K562 (cell line): ENCODE measurements around the gene DHX40. TPM values are rescaled to one million over a fixed set of nuclear protein-coding genes. Genes with fewer than 3 reads are reported as not detected.
A peak's percentile ranks its signal among the peaks of the same experiment; 100 is the strongest.

Experiments used
- CREBBP ChIP-seq: IDR thresholded peaks from one replicate; pipeline ENCODE4 v1.6.1; 2012; ENCODE audit warnings: low read depth, mild to moderate bottlenecking, control low read depth, inconsistent platforms, low read length
- EP300 ChIP-seq: IDR thresholded peaks from 2 replicates; pipeline ENCODE4 v1.6.1; 2012; ENCODE audit warnings: low read length, improper control_type of control experiment
- FOXA3 ChIP-seq, 2 experiments: fragments of 450-650 bp in 1 of 2; sonication (generic) in 1 of 2; formaldehyde crosslinking; IDR thresholded peaks in 1 of 2; conservative IDR thresholded peaks in 1 of 2; 2 replicates each; pipeline versions ENCODE4 v1.4.0 to v1.8.0; 2020 to 2022; ENCODE audit warnings: mild to moderate bottlenecking in 2 of 2, missing genetic modification reagents in 1 of 2
- GATAD2B ChIP-seq: fragments of 450-650 bp; IDR thresholded peaks from 2 replicates; pipeline ENCODE4 v1.6.1; 2017; ENCODE audit warnings: mild to moderate bottlenecking, borderline replicate concordance
- HLTF ChIP-seq: fragments of 450-650 bp; IDR thresholded peaks from 2 replicates; pipeline ENCODE4 v1.6.1; 2016
- HNRNPK ChIP-seq: fragments of 200-400 bp; formaldehyde crosslinking; IDR thresholded peaks from one replicate; pipeline ENCODE4 v1.6.1; 2018; ENCODE audit warnings: mild to moderate bottlenecking, low read depth, low read length; ENCODE audit not compliant: poor library complexity, severe bottlenecking
- MAFF ChIP-seq: IDR thresholded peaks from 2 replicates; pipeline ENCODE4 v1.6.1; 2012; ENCODE audit warnings: low read length, improper control_type of control experiment
- MAFG ChIP-seq: fragments of 450-650 bp; conservative IDR thresholded peaks from 2 replicates; pipeline ENCODE4 v1.6.1; 2016; ENCODE audit warnings: missing genetic modification characterization, missing compliant biosample characterization
- NCOR1 ChIP-seq: fragments of 450-650 bp; IDR thresholded peaks from 2 replicates; pipeline ENCODE4 v1.6.1; 2016; ENCODE audit warnings: mild to moderate bottlenecking, moderate library complexity
- PHB ChIP-seq: fragments of 250-450 bp; sonication (Bioruptor Pico); IDR thresholded peaks from 2 replicates; pipeline ENCODE4 v1.5.0; 2021
- PTBP1 ChIP-seq: fragments of 200-400 bp; formaldehyde crosslinking; IDR thresholded peaks from 2 replicates; pipeline ENCODE4 v1.6.1; 2017; ENCODE audit warnings: low read depth, low read length
- RB1 ChIP-seq: fragments of 450-650 bp; IDR thresholded peaks from 2 replicates; pipeline ENCODE4 v1.6.1; 2017; ENCODE audit warnings: low read depth, mild to moderate bottlenecking
- RBM39 ChIP-seq: fragments of 200-400 bp; formaldehyde crosslinking; optimal IDR thresholded peaks from 2 replicates; pipeline ENCODE3; 2018; ENCODE audit warnings: low read depth, low read length
- SAFB2 ChIP-seq: fragments of 200-400 bp; formaldehyde crosslinking; IDR thresholded peaks from 2 replicates; pipeline ENCODE4 v1.6.1; 2018; ENCODE audit warnings: borderline replicate concordance, low read length, low read depth, moderate library complexity; ENCODE audit not compliant: severe bottlenecking
- SIRT6 ChIP-seq: IDR thresholded peaks from one replicate; pipeline ENCODE4 v1.6.1; 2012; ENCODE audit warnings: low read depth, mild to moderate bottlenecking, control low read depth, inconsistent platforms, low read length, moderate library complexity
- SREBF2 ChIP-seq: sonication (generic); formaldehyde crosslinking; IDR thresholded peaks from 2 replicates; pipeline ENCODE4 v1.4.0; 2020; ENCODE audit warnings: mild to moderate bottlenecking, missing genetic modification reagents
- SRF ChIP-seq, 2 experiments: fragments of 250-450, 450-650 bp in 1 of 2; sonication (Bioruptor Pico) in 1 of 2; sonication (generic) in 1 of 2; formaldehyde crosslinking; IDR thresholded peaks; 2 replicates each; pipeline versions ENCODE4 v1.5.0 to v1.5.1; 2020 to 2022; ENCODE audit warnings: mild to moderate bottlenecking in 1 of 2, missing genetic modification reagents in 1 of 2
- TAF15 ChIP-seq: fragments of 200-400 bp; formaldehyde crosslinking; IDR thresholded peaks from 2 replicates; pipeline ENCODE4 v1.6.1; 2017; ENCODE audit warnings: mild to moderate bottlenecking, low read depth, low read length, moderate library complexity
- TEAD2 ChIP-seq: fragments of 450-650 bp; IDR thresholded peaks from 2 replicates; pipeline ENCODE4 v1.6.1; 2016; ENCODE audit warnings: missing genetic modification characterization, control low read depth, missing compliant biosample characterization
- TGIF2 ChIP-seq: sonication (generic); formaldehyde crosslinking; IDR thresholded peaks from 2 replicates; pipeline ENCODE4 v1.8.1; 2022; ENCODE audit warnings: mild to moderate bottlenecking, missing genetic modification reagents, moderate library complexity
- TRIM24 ChIP-seq, 2 experiments: fragments of 450-650 bp; IDR thresholded peaks; 2 replicates each; pipeline ENCODE4 v1.6.1; 2016
- ZNF76 ChIP-seq: fragments of 250-450 bp; sonication (Bioruptor Pico); IDR thresholded peaks from 2 replicates; pipeline ENCODE4 v1.4.0; 2020; ENCODE audit warnings: mild to moderate bottlenecking, moderate library complexity, borderline replicate concordance
- ZZZ3 ChIP-seq: fragments of 450-650 bp; IDR thresholded peaks from 2 replicates; pipeline ENCODE4 v1.6.1; 2016; ENCODE audit warnings: antibody characterized with exemption, mild to moderate bottlenecking, moderate library complexity
- polyA plus RNA-seq, 8 experiments: library from polyadenylated mRNA; depleted of rRNA in 4 of 8; stranded (reverse) in 5 of 8; unstranded in 3 of 8; fragments of >200 nt; fragmentation: Nextera tagmentation in 2 of 8; fragmentation: Illumina TruSeq in 1 of 8; extraction: Ambion mirVana in 2 of 8; extraction: Trizol in 1 of 8; gene quantifications; 2 replicates each; pipeline versions ENCODE4 v1.2.1 to v1.2.3, GENCODE V29; 2011 to 2014; ENCODE audit warnings: inconsistent platforms in 1 of 8, missing spikeins in 1 of 8
- total RNA-seq, 7 experiments: library from RNA; depleted of rRNA in 6 of 7; stranded (reverse); fragments of >200 nt in 6 of 7; fragmentation: Illumina TruSeq in 2 of 7; extraction: Trizol in 2 of 7; gene quantifications; 2 replicates each; pipeline versions ENCODE4 v1.2.1 to v1.2.3, GENCODE V29; 2011 to 2021; ENCODE audit warnings: low replicate concordance in 1 of 7
- TF ChIP-seq, protein P1 (sequence below): sonication (generic); formaldehyde crosslinking; IDR thresholded peaks from 2 replicates; pipeline ENCODE4 v1.8.1; 2022; ENCODE audit warnings: missing genetic modification reagents
- TF ChIP-seq, protein P2 (sequence below): fragments of 450-650 bp; formaldehyde crosslinking; IDR thresholded peaks from 2 replicates; pipeline ENCODE4 v1.4.0; 2022; ENCODE audit warnings: missing genetic modification characterization
- TF ChIP-seq, protein P3 (sequence below): sonication (generic); formaldehyde crosslinking; IDR thresholded peaks from 2 replicates; pipeline ENCODE4 v1.8.1; 2023; ENCODE audit warnings: mild to moderate bottlenecking, missing genetic modification reagents

DHX40 gene
- total and polyA plus RNA-seq, 9 of the 15 experiments (the other 6 are each of a cell fraction or from before 2014, with no cell fraction given): 7.2 to 38.6 (median 18.7) TPM

DNA sequence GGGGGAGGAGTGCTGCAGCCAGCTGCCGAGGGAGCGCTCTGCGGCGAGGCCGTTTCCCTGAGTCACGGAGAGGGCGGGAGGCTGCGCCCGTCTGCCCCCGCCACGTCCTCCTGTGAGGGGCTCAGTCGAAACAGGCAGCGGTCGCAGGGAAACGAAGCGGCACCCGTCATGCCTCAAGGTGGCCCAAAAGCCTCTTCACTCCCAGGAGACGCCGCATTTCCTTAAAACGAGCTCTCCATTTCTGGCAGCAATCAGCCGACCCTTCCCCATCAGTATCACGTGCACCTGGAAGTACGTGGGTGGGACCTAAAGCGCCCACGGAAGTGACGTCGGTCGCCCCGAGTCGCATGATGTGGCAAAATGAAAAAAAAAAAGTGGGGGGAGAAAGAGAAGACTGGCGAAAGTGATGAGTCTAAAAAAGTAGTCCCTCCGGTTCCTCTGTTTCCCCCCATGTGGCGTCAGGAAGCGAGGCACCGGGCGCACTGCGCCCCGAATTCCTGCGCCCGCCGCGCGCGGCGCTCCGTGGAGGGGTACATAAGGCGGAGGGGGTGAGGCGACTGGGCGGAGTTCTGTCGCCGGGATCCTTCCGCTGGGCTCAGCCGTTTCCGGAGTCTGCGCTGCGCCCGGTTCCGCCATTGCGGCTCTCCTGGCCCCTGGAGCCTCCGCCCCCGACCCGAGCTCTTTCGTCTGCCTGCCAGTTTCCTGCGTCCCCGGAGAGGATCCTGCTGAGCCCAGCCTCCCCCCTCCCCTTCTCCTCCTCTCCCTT lies 54.1 kb downstream of the DHX40 start, which contains the start of gene CLTC (continued):
- TF ChIP-seq, protein P1, sequence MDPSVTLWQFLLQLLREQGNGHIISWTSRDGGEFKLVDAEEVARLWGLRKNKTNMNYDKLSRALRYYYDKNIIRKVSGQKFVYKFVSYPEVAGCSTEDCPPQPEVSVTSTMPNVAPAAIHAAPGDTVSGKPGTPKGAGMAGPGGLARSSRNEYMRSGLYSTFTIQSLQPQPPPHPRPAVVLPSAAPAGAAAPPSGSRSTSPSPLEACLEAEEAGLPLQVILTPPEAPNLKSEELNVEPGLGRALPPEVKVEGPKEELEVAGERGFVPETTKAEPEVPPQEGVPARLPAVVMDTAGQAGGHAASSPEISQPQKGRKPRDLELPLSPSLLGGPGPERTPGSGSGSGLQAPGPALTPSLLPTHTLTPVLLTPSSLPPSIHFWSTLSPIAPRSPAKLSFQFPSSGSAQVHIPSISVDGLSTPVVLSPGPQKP (CRISPR knock-in tag): no peak
- TF ChIP-seq, protein P2, sequence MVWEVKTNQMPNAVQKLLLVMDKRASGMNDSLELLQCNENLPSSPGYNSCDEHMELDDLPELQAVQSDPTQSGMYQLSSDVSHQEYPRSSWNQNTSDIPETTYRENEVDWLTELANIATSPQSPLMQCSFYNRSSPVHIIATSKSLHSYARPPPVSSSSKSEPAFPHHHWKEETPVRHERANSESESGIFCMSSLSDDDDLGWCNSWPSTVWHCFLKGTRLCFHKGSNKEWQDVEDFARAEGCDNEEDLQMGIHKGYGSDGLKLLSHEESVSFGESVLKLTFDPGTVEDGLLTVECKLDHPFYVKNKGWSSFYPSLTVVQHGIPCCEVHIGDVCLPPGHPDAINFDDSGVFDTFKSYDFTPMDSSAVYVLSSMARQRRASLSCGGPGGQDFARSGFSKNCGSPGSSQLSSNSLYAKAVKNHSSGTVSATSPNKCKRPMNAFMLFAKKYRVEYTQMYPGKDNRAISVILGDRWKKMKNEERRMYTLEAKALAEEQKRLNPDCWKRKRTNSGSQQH (CRISPR knock-in tag): peak; percentile 36; the same call in 1 of the 2 replicates
- TF ChIP-seq SIRT6: no peak
- peak; percentile 55 to 80 for TF ChIP-seq TRIM24 (IDR thresholded peaks at IDR 0.05)
- no peak for TF ChIP-seq SAFB2
- TF ChIP-seq ZZZ3: no peak; the same call in 1 of the 2 replicates
- TF ChIP-seq, protein P3, sequence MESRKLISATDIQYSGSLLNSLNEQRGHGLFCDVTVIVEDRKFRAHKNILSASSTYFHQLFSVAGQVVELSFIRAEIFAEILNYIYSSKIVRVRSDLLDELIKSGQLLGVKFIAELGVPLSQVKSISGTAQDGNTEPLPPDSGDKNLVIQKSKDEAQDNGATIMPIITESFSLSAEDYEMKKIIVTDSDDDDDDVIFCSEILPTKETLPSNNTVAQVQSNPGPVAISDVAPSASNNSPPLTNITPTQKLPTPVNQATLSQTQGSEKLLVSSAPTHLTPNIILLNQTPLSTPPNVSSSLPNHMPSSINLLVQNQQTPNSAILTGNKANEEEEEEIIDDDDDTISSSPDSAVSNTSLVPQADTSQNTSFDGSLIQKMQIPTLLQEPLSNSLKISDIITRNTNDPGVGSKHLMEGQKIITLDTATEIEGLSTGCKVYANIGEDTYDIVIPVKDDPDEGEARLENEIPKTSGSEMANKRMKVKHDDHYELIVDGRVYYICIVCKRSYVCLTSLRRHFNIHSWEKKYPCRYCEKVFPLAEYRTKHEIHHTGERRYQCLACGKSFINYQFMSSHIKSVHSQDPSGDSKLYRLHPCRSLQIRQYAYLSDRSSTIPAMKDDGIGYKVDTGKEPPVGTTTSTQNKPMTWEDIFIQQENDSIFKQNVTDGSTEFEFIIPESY (CRISPR knock-in tag): peak; percentile 77; the same call in 1 of the 2 replicates
- TF ChIP-seq HLTF: peak; percentile 2
- no peak for TF ChIP-seq HNRNPK
- TF ChIP-seq NCOR1: peak; percentile 73
- TF ChIP-seq PHB (CRISPR knock-in tag): no peak
- no peak; the same call in 1 of the 2 replicates for TF ChIP-seq TGIF2
- peak; percentile 68 for TF ChIP-seq MAFF
- TF ChIP-seq RBM39: peak; percentile 93
- peak; percentile 93 for TF ChIP-seq MAFG (tag)
- TF ChIP-seq GATAD2B: peak; percentile 72
- no peak for TF ChIP-seq TAF15
- TF ChIP-seq RB1: peak; percentile 62
- 0 out of 2 replicates have a peak, but pooled peaks have one; percentile 37 for TF ChIP-seq PTBP1
- TF ChIP-seq ZNF76: no peak
- TF ChIP-seq TEAD2 (tag): no peak
- no peak for TF ChIP-seq CREBBP
- TF ChIP-seq FOXA3 (CRISPR knock-in tag; conservative IDR thresholded peaks at IDR 0.05 in 1 of 2, IDR thresholded peaks at IDR 0.05 in 1 of 2): no peak; a peak in 1 of 4 replicates
- peak in 1 of 2 experiments; percentile 21; a peak in 1 of 4 replicates for TF ChIP-seq SRF (CRISPR knock-in tag; IDR thresholded peaks at IDR 0.05)
- peak; percentile 67 for TF ChIP-seq EP300
- TF ChIP-seq SREBF2: no peak
